ENCODE measurements around the gene LAD1.

Gene LAD1

GRCh38 chr1:201418461-201418860, 19.3 kb upstream of the LAD1 start:
- no peak for DNase-seq

DNA sequence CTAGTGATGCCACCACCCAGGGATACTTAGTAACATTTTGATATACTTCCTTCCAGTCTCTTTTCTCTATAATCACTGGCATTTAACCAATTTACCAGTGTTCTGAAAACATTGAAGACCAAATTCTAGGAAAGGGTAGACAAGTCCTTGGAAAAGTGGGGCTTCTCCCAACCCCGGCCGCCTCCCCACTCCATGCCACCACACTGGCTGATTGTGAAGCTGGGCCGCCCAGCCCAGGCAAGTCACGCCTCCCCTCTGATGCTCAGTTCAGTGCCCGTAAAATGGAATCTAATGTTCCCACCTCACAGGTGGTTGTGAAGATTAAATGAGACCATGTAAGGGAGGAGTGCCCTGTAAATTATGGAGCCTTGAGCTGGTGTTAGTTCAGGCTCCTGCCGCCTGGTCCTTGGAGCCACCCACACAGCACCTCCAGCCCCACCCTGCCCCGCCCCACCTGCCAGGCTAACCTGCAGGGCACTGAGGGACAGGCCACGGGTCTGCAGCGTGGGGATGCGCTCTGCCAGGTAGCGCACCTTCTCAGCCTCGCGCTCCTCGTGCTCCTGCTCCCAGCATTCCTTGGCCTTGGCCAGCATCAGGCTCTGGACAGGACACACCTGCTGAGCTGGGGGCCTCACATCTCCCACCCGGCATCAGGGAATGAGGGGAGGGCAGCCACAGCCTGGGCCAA, 15.1 kb upstream of the LAD1 start:
- no peak for DNase-seq

DNA sequence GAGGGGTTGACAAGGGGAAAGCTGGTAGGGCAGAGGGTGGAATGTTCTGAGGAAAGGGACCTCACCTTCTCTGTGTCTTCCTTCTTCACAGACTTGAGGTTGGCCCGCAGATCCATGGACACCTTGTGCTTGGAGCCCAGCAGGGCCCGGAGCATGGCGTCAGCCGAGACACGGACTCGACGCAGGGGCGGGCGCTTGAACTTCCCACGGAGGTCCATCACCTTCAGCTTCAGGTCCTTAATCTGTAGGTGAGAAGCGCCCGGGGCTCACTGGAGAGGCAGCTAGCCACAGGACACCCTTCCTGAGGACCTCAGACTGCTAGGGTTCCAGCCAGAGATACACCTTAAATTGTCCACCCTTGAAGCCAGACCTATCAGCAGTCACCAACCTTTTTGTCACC, 12.2 kb upstream of the LAD1 start:
- no peak for DNase-seq

DNA sequence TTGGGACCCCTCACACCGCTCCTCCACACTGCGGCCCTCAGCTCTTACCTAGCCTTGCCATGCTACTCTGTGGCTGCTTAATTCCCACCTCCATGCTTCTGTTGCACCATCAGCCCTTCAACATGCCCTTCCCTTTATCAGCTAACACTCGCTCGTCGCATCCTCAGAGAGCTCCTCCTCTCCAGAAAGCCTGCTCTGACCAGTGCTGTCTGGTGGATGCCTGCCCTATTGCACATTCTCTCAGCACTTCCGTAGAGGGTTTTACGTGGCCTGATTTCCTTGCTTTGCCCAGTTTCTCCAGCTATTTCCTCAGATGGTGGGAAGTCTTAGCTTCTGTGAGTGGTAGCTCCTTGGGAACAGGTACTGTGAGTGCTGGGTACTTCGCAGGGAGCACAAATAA, 10.3 kb upstream of the LAD1 start:
- DNase-seq, result no peak

DNA sequence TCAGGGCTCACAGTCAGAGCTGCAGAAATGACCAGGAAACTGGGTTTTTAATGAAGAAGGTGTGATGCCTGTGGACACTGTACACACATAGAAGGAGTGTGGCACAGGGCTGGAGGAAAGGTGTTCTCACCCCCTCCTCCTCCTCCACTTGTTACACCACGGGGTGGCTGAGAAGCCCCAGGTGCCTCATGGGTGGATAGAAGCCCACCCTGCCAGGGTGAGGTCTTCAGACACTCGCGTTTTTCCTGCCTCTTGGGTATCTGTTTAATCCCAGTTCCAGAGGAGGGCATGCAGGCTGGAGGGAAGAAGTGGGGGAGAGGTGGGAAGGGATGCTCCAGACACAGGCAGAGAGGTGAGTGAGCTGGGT, 9.7 kb upstream of the LAD1 start:
- DNase-seq, result no peak

- DNase-seq, result peak; percentile 70
These were observed 9.2 kb upstream of the LAD1 start for GRCh38 chr1:201408176-201408833.

DNA sequence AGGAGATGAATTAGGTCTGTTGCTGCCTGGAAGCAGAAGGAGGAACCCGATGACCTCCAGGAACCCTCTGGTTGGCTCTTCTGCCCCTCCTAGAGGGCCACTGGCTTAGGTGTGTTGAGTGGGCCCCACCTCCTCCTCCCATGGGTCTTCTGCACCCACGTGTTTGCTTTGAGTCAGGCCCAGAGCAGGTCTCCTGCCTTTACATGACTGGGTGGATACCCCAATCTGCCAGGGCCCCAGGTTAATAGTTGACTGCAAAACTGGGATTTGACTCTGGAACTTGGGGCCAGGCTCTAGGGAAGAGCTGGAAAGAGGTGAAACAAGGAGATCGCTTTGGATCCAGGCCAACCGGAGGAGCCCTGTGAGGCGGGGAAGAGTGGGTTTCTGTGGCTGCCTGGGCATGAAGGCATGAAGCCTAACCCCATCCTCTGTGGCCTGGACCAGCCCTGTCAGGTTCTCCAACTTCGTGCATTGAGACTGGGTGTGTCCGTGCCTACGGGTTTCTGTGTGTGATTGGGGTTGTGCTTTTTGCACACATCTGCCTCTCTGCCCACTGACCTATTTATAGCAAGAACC, 7.8 kb upstream of the LAD1 start:
- no peak for DNase-seq

- no peak for DNase-seq
These were observed 6.3 kb upstream of the LAD1 start for GRCh38 chr1:201405484-201405831.

- no peak for DNase-seq
These were observed 5.8 kb upstream of the LAD1 start for GRCh38 chr1:201404722-201405483.

GRCh38 chr1:201404055-201404454, 4.9 kb upstream of the LAD1 start:
- DNase-seq, result no peak

- DNase-seq, result no peak
These were observed 4.2 kb upstream of the LAD1 start for GRCh38 chr1:201403359-201403758.

GRCh38 chr1:201401700-201402099, 2.6 kb upstream of the LAD1 start:
- no peak for DNase-seq

- DNase-seq, result no peak
These were observed 1.7 kb upstream of the LAD1 start for GRCh38 chr1:201400852-201401230.

DNA sequence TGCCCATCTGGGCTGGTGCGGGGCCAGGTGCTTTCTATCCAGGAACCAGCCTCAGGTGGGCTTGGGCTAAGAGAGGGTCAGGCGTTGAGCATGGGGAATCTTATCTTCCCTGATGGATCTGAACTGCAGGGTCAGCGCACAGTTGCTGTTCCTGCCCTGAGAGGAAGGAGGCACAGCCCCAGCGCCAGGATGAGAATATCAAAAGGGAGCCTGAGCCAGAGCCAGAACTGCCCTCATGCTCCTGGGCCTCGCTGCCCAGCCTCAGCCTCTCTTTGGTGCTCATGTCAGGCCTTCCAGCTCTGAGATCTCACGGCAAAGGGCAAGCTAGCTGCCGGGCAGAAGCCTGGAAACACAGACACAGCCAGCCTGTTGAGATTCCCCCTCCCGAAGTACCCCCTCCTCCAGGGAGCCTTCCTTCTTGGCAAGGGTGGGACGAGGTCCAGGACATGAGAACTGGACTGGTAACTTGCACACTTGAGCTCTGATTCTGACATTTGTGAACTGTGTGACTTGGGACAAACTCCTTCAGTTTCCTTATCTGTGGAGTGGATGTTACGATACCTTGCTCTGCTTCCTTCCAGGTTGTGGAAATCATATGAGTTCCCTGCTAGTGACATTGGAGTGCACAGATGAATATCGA, 1.2 kb upstream of the LAD1 start:
- no peak for DNase-seq

DNA sequence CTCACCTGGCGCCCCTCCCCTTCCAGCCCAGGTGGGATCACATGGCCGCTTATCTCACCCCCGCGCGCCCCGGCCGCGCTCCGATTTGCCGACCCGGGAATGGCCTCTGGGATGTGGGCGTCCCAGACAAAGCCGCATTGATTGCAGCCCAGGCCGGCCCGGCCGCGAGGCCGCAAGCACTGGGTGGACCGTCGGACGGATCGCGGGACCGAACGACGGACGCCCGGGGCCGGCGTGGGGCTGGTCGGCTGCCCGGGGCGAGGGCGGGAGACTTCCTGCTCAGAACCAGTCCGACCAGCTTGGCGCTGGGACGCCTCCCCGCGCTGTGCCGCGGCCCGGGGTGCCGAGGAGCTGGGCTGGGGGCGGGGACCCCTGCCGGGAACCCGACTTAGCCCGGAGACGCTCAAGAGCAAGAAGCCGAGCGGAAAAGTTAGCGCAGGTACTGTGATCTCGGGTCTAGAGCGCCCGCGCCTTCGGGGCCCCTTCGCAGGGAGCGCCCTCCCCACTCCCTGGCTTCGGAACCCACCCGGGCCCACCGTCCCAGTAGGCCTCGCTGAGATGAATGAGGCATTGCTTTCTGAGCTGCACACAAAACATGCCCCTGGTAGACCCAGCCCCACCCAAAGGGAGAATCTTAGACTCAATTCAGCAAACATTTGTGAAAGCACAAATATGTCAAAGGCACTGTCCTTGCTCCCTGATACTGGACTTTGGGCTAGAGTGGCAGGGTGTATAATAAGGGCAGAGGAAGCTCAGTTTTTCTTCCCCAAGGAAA, 415 bp upstream of the LAD1 start:
- DNase-seq, result no peak

GRCh38 chr1:201397675-201398074, 1.4 kb downstream of the LAD1 start:
- no peak for DNase-seq

DNA sequence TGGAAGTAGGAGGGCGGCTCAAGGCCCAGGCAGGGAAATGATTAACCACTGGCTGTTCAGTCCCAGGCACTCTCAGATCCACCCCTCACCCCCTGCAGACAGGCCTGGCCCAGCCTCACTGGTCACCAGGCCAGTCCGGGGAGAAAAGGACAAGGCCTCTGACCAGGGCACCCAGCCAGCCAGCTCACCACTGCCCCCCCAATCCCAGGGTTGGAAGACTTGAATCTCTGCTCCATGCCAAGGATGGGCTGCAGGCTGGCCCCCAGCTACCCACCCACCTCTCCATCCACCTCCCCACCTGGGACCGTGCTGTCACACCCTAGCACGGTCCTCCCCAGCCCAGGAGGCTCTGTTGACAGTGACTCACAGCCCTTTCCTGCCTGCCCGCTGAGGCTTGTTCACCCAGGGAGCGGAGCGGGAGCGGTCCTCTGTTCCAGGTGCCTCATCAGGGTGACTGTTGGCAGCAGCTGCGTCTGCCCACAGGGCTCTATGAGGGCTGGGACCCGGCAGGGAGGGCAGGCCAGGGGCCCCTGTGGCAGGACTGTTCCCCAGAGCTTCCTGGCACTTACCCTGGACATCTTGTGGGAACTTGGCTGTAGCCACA, 2.2 kb downstream of the LAD1 start:
- DNase-seq, result no peak

- no peak for DNase-seq
These were observed 3.2 kb downstream of the LAD1 start for GRCh38 chr1:201395936-201396335.

DNA sequence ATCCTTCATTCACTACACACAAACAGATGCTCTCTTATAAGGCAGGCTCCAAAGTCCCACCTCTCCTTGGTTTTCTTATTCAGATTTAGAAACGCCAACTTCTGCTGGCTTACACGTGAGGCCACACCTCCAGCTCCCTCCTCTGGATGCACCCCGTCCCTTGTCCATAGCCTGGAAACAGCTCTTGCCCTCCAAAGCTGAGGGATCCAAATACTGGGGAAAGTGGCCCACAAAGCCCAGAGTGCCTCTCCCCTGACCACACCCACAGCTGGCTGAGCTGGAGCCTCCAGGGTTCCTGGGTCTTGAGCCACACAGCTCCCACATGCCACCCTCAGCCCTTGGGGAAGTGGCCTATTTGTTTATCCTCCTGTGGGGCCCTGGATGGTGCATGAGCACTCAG, 4.5 kb downstream of the LAD1 start:
- DNase-seq, result no peak

DNA sequence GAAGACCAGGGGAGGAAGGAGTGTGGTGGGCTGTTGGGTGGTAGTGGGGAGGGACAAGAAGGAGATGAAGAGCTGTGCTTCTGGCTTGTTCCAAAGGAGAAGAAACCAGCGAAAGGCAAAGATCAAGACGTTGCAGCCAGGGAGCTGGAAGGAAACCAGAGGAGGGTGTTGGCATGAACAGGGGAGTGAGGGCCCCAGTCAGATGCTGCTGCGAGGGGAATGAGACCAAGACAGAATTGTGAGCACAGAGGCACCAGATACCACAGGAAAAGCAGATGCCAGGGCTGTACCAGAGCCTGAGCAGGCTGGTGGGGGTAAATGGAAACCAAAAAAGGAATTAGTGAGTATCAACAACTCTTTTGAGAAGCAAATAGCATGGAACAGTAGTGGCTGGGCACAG, 6.0 kb downstream of the LAD1 start:
- DNase-seq, result no peak

DNA sequence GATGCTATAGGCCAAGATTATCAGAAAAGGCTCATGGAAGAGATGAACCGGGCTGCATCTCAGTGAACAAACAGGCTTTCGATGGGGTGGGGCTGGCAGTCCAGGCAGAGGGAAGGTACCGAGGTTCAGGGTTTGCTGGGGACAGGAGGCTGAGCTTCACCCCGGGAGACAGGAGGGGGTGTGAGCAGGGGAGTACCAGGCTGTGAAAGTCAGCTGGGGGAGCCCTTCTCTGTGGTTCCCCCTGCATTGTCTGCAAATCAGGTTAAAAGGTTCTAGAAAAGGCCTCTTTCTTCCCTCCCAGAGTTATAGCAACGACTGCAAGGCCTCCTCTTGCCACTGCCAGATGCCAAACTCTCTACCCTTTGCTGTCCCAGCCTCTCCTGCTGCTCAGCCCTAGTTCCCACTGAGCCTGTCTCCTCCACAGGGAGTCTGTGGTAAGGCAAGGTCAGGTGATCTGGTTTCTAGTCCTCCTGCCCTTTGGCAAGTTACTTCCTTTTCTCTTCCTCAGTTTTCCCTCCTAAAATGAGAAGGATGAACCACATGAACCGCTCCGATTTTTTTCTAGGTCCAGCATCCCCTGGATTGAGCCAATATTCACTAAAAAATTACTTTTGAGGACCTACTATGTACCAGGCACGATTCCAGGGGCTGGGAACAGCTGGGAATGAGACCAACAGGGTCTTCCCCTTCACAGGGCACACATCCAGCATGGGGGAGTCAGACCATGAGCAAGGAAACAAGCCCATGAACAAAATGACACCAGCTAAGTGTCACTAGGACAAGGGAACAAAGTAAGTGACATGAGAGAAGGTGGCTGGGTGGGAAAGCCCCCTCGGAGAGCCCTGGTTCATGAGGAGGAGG, 7.2 kb downstream of the LAD1 start:
- DNase-seq, result no peak
